Breast epithelium (tissue), 4 donors: ENCODE results near the gene TMEM161B. TPM values are rescaled to one million over a fixed set of nuclear protein-coding genes. Genes with fewer than 3 reads are reported as not detected.

Experiments used
- DNase-seq, 2 donors: peaks; one replicate each; pipeline ENCODE4 v3.0.0-alpha.2; 2019; ENCODE audit warnings: low spot score in 2 of 2
- H3K27ac ChIP-seq, 2 donors: fragments of 200-600 bp; sonication (generic) in 1 of 2; one replicate each; pipeline ENCODE4 v1.5.1; 2016 to 2019; ENCODE audit warnings: mild to moderate bottlenecking in 1 of 2
- H3K27me3 ChIP-seq, 2 donors: fragments of 200-600 bp; sonication (generic) in 1 of 2; one replicate each; pipeline versions ENCODE4 v1.5.1 to v1.6.0; 2017 to 2019; ENCODE audit warnings: control low read depth in 1 of 2, mild to moderate bottlenecking in 1 of 2
- H3K36me3 ChIP-seq: fragments of 200-600 bp; one replicate; pipeline ENCODE4 v1.5.1; 2019
- H3K4me1 ChIP-seq, 2 donors: fragments of 200-600 bp; sonication (generic); one replicate each; pipeline ENCODE4 v1.5.1; 2016 to 2019; ENCODE audit warnings: control low read depth in 1 of 2
- H3K4me3 ChIP-seq, 3 donors: fragments of 200-600 bp; sonication (generic); 1 replicate in 2 of 3; 2 replicates in 1 of 3; pipeline ENCODE4 v1.5.1; 2016 to 2019; ENCODE audit warnings: mild to moderate bottlenecking in 3 of 3, moderate library complexity in 2 of 3
- H3K9me3 ChIP-seq, 2 donors: fragments of 200-600 bp; sonication (generic) in 1 of 2; one replicate each; pipeline ENCODE4 v1.5.1; 2016 to 2019; ENCODE audit warnings: control low read depth in 1 of 2
- CTCF ChIP-seq, 3 donors: fragments of 450-650 bp; IDR thresholded peaks; one replicate each; pipeline ENCODE4 v1.5.1; 2016 to 2017; ENCODE audit warnings: antibody characterized with exemption in 3 of 3, mild to moderate bottlenecking in 3 of 3, moderate library complexity in 3 of 3
- POLR2A ChIP-seq: fragments of 450-650 bp; IDR thresholded peaks from one replicate; pipeline ENCODE4 v1.6.1; 2016; ENCODE audit warnings: antibody characterized with exemption, mild to moderate bottlenecking, moderate library complexity
- POLR2AphosphoS5 ChIP-seq, 3 donors: sonication (generic); formaldehyde crosslinking; IDR thresholded peaks; one replicate each; pipeline ENCODE4 v1.6.1; 2017; ENCODE audit warnings: antibody characterized with exemption in 3 of 3
- intact Hi-C: fragments of 100-400 bp; cut with DNase I; formaldehyde crosslinking; loops from one replicate; pipeline ENCODE4 v1.15.1; 2023; ENCODE audit warnings: low total_unique reads
- total RNA-seq, 3 donors: library from RNA; depleted of rRNA; stranded (reverse); fragments of >200 nt; gene quantifications; one replicate each; pipeline ENCODE4 v1.1.0, GENCODE V29; 2016

Gene TMEM161B
- total RNA-seq, 3 donors from 2014 or later, result 13.1 to 31.8 (median 28.5) TPM

- H3K4me3 ChIP-seq, result peak overlapping the region in 1 of 3 donors; percentile 24
- no peak for DNase-seq
- intact Hi-C loops, result loop anchor here (10.0 kb wide), 1 partner anchor 549 kb away; no protein-coding TSS in a partner anchor
Observed at GRCh38 chr5:88145611-88146467, 122.8 kb downstream of the TMEM161B start.

GRCh38 chr5:88145221-88145610 is 123.4 kb downstream of the TMEM161B start:
- Histone ChIP-seq H3K9me3 (no peaks in the 10 kb centered on the region), H3K4me1 (no peaks in the 10 kb centered on the region), H3K36me3 (no peaks in the 10 kb centered on the region), H3K4me3 (peak overlapping the region in 1 of 3 donors; percentile 24), H3K27ac (no peak overlapping the region), H3K27me3 (no peaks in the 10 kb centered on the region)
- intact Hi-C loops, result loop anchor here (10.0 kb wide), 1 partner anchor 550 kb away; no protein-coding TSS in a partner anchor
- TF ChIP-seq POLR2A (no peak), POLR2AphosphoS5 (IDR thresholded peaks at IDR 0.05) (no peak), CTCF (IDR thresholded peaks at IDR 0.05) (no peak)
- DNase-seq, result no peak

More at GRCh38 chr5:88145611-88146467, 122.8 kb downstream of the TMEM161B start:
- Histone ChIP-seq H3K4me1 (no peaks in the 10 kb centered on the region), H3K36me3 (no peaks in the 10 kb centered on the region), H3K27ac (no peak overlapping the region), H3K27me3 (no peaks in the 10 kb centered on the region), H3K9me3 (peaks cover 0 to 4% of the 10 kb centered on the region in 2 donors)
- TF ChIP-seq POLR2A (no peak), POLR2AphosphoS5 (IDR thresholded peaks at IDR 0.05) (no peak), CTCF (IDR thresholded peaks at IDR 0.05) (no peak)
